Mesenchymal stem cell (in vitro differentiated cells and primary cell): ENCODE measurements around the gene MYL12A. TPM values are rescaled to one million over a fixed set of nuclear protein-coding genes. Genes with fewer than 3 reads are reported as not detected.
"Not testable (repeated sequence)": the region's sequence is repeated elsewhere in the genome, so short reads cannot be mapped to it uniquely, and the experiment has no call there.

Experiments
- DNase-seq: peaks from one replicate; pipeline ENCODE4 v3.0.0-alpha.2; 2013
- H2AFZ ChIP-seq: one replicate; pipeline ENCODE4 v1.6.1; 2013; ENCODE audit warnings: low read depth, mild to moderate bottlenecking, control low read depth, inconsistent platforms, low read length, moderate library complexity
- H2AK5ac ChIP-seq: 2 replicates; pipeline ENCODE4 v1.6.1; 2013; ENCODE audit warnings: low read length, moderate library complexity, mild to moderate bottlenecking, inconsistent platforms; ENCODE audit not compliant: severe bottlenecking
- H2BK120ac ChIP-seq: one replicate; pipeline ENCODE4 v1.6.1; 2013; ENCODE audit warnings: low read depth, mild to moderate bottlenecking, inconsistent platforms, low read length, moderate library complexity
- H2BK12ac ChIP-seq, 2 experiments: one replicate each; pipeline ENCODE4 v1.6.1; 2013; ENCODE audit warnings: inconsistent platforms in 2 of 2, low read length in 2 of 2, mild to moderate bottlenecking in 2 of 2, moderate library complexity in 2 of 2, control low read depth in 1 of 2
- H2BK15ac ChIP-seq: one replicate; pipeline ENCODE4 v1.6.1; 2013; ENCODE audit warnings: mild to moderate bottlenecking, low read depth, inconsistent platforms; ENCODE audit not compliant: poor library complexity, severe bottlenecking
- H2BK5ac ChIP-seq: 2 replicates; pipeline ENCODE4 v1.6.1; 2013; ENCODE audit warnings: low read depth, mild to moderate bottlenecking, low read length, control low read depth, inconsistent platforms; ENCODE audit not compliant: poor library complexity, severe bottlenecking
- H3K14ac ChIP-seq, 2 experiments: one replicate each; pipeline ENCODE4 v1.6.1; 2013; ENCODE audit warnings: inconsistent platforms in 2 of 2, low read length in 2 of 2, control low read depth in 1 of 2, mild to moderate bottlenecking in 1 of 2, moderate library complexity in 1 of 2
- H3K18ac ChIP-seq, 2 experiments: one replicate each; pipeline ENCODE4 v1.6.1; 2013; ENCODE audit warnings: inconsistent platforms in 2 of 2, low read length in 2 of 2, control low read depth in 1 of 2, low read depth in 1 of 2, mild to moderate bottlenecking in 1 of 2
- H3K23ac ChIP-seq, 2 experiments: one replicate each; pipeline ENCODE4 v1.6.1; 2013; ENCODE audit warnings: inconsistent platforms in 2 of 2, low read length in 2 of 2, mild to moderate bottlenecking in 2 of 2, moderate library complexity in 2 of 2, control low read depth in 1 of 2
- H3K27ac ChIP-seq: 2 replicates; pipeline ENCODE4 v1.5.1; 2013; ENCODE audit warnings: mild to moderate bottlenecking, moderate library complexity, low read length, control low read depth, inconsistent platforms; ENCODE audit not compliant: poor library complexity, severe bottlenecking
- H3K27me3 ChIP-seq, 2 experiments: 2 replicates each; pipeline versions ENCODE4 v1.6.1 to v1.7.0; 2013; ENCODE audit warnings: low read length in 2 of 2, mild to moderate bottlenecking in 2 of 2, moderate library complexity in 2 of 2, control low read depth in 1 of 2, inconsistent platforms in 1 of 2; ENCODE audit not compliant: control insufficient read depth in 1 of 2, insufficient read depth in 1 of 2
- H3K36me3 ChIP-seq, 2 experiments: 2 replicates each; pipeline versions ENCODE4 v1.6.1 to v1.7.0; 2013; ENCODE audit warnings: low read length in 2 of 2, control low read depth in 1 of 2, inconsistent platforms in 1 of 2, low read depth in 1 of 2, mild to moderate bottlenecking in 1 of 2; ENCODE audit not compliant: insufficient read depth in 2 of 2, control insufficient read depth in 1 of 2
- H3K4ac ChIP-seq, 2 experiments: one replicate each; pipeline ENCODE4 v1.6.1; 2013; ENCODE audit warnings: inconsistent platforms in 2 of 2, low read length in 2 of 2, mild to moderate bottlenecking in 2 of 2, moderate library complexity in 2 of 2, control low read depth in 1 of 2, low read depth in 1 of 2
- H3K4me1 ChIP-seq: 2 replicates; pipeline ENCODE4 v1.6.1; 2013; ENCODE audit warnings: low read depth, low read length, control low read depth; ENCODE audit not compliant: control insufficient read depth, insufficient read depth
- H3K4me2 ChIP-seq: 2 replicates; pipeline ENCODE4 v1.6.1; 2013; ENCODE audit warnings: low read length, mild to moderate bottlenecking, inconsistent platforms; ENCODE audit not compliant: poor library complexity, severe bottlenecking
- H3K4me3 ChIP-seq, 2 experiments: 2 replicates each; pipeline versions ENCODE4 v1.5.1 to v1.7.0; 2013; ENCODE audit warnings: low read length in 2 of 2, mild to moderate bottlenecking in 2 of 2, control low read depth in 1 of 2, low read depth in 1 of 2; ENCODE audit not compliant: insufficient read depth in 1 of 2
- H3K79me1 ChIP-seq: replicated peaks from 2 replicates; pipeline ENCODE4 v1.6.1; 2013; ENCODE audit warnings: mild to moderate bottlenecking, control low read depth, low read length, inconsistent platforms; ENCODE audit not compliant: poor library complexity, severe bottlenecking
- H3K9ac ChIP-seq: 2 replicates; pipeline ENCODE4 v1.7.0; 2013; ENCODE audit warnings: mild to moderate bottlenecking, low read length, moderate library complexity
- H3K9me3 ChIP-seq: 2 replicates; pipeline ENCODE4 v1.7.0; 2013; ENCODE audit warnings: mild to moderate bottlenecking, low read length; ENCODE audit not compliant: control insufficient read depth
- H4K8ac ChIP-seq: one replicate; pipeline ENCODE4 v1.6.1; 2013; ENCODE audit warnings: inconsistent platforms, mild to moderate bottlenecking, low read length, moderate library complexity
- H4K91ac ChIP-seq: one replicate; pipeline ENCODE4 v1.6.1; 2013; ENCODE audit warnings: mild to moderate bottlenecking, low read length, inconsistent platforms
- WGBS: methylation state at CpG from one replicate; pipeline ENCODE4 v1.1.7; 2013; ENCODE audit warnings: mixed read lengths; 5-methylcytosine and 5-hydroxymethylcytosine counted together
- polyA plus RNA-seq, 2 experiments: library from polyadenylated mRNA; stranded (reverse); fragments of 200-250 nt; gene quantifications; one replicate each; pipeline ENCODE4 v1.2.3, GENCODE V29; 2013

Gene MYL12A
- 689 TPM for polyA plus RNA-seq (2013, experiment 1 of 2)
- polyA plus RNA-seq (2013, experiment 2 of 2), result 719 TPM

- Histone ChIP-seq H3K4me2 (peak within 1 kb of the TSS; percentile 56), H3K36me3 (peaks cover 2 to 12% of the 10 kb centered on the region in 2 experiments), H3K4me3 (peak within 1 kb of the TSS; percentile 94 to 97), H4K8ac (peak within 1 kb of the TSS; percentile 100), H3K18ac (peak within 1 kb of the TSS; percentile 100), H3K4ac (peak within 1 kb of the TSS; percentile 95 to 100), H3K14ac (peak within 1 kb of the TSS; percentile 95 to 100), H3K23ac (peak within 1 kb of the TSS in 1 of 2 experiments; percentile 100), H2BK5ac (peak within 1 kb of the TSS; percentile 100), H3K79me1 (peaks cover 5% of the 10 kb centered on the region), H4K91ac (peak within 1 kb of the TSS; percentile 100), H3K9me3 (no peaks in the 10 kb centered on the region), H2BK12ac (peak within 1 kb of the TSS; percentile 86 to 94), H3K4me1 (peaks cover 1% of the 10 kb centered on the region), H3K9ac (peak within 1 kb of the TSS; percentile 98), H2BK120ac (peak within 1 kb of the TSS; percentile 99), H2AK5ac (peak within 1 kb of the TSS; percentile 89), H3K27me3 (no peaks in the 10 kb centered on the region), H2AFZ (peak within 1 kb of the TSS; percentile 58), H3K27ac (peak within 1 kb of the TSS; percentile 97), H2BK15ac (peak within 1 kb of the TSS; percentile 96)
- peak; percentile 98 for DNase-seq
- WGBS, result under 1% methylated on average over 57 of the region's 65 CpGs
These were observed at the start of gene MYL12A for GRCh38 chr18:3247240-3248061. Gene MYL12A (plus strand): TSS chr18:3247801. CDS start chr18:3253248, 5,447 bp downstream.

- peaks cover 14% of the 10 kb centered on the region for H3K9me3 ChIP-seq
- H2AK5ac ChIP-seq, H4K8ac ChIP-seq, H3K4me3 ChIP-seq, H3K9ac ChIP-seq, H3K36me3 ChIP-seq, H4K91ac ChIP-seq, H3K14ac ChIP-seq, H3K23ac ChIP-seq, H3K4ac ChIP-seq, H2BK15ac ChIP-seq, H2BK12ac ChIP-seq, DNase-seq, H2BK5ac ChIP-seq, H2AFZ ChIP-seq, H3K27me3 ChIP-seq, H3K27ac ChIP-seq, H3K4me1 ChIP-seq, H3K4me2 ChIP-seq, H3K18ac ChIP-seq, H2BK120ac ChIP-seq, H3K79me1 ChIP-seq: not testable (repeated sequence)
- 91% methylated on average over 9 of the region's 11 CpGs for WGBS
These were observed 49.2 kb upstream of the MYL12A start for GRCh38 chr18:3198260-3198860.

- DNase-seq, result no peak
- no peak overlapping the region for H2BK15ac ChIP-seq
- H3K9ac ChIP-seq, result no peak overlapping the region
- H2AK5ac ChIP-seq, result no peak overlapping the region
- no peak overlapping the region for H2BK5ac ChIP-seq
- H3K4me3 ChIP-seq, result no peak overlapping the region
- H4K91ac ChIP-seq, result no peak overlapping the region
- H3K27ac ChIP-seq, result no peak overlapping the region
- no peaks in the 10 kb centered on the region for H3K4me1 ChIP-seq
- H3K18ac ChIP-seq, result no peak overlapping the region
- no peaks in the 10 kb centered on the region for H3K27me3 ChIP-seq
- no peak overlapping the region for H3K4ac ChIP-seq
- H3K36me3 ChIP-seq, result no peaks in the 10 kb centered on the region
- H3K79me1 ChIP-seq, result no peaks in the 10 kb centered on the region
- no peak overlapping the region for H2BK12ac ChIP-seq
- no peak overlapping the region for H4K8ac ChIP-seq
- WGBS, result 73% methylated on average over 1 of the region's 2 CpGs
- no peak overlapping the region for H3K4me2 ChIP-seq
- H3K23ac ChIP-seq, result no peak overlapping the region
- H2AFZ ChIP-seq, result no peak overlapping the region
- peaks cover 32% of the 10 kb centered on the region for H3K9me3 ChIP-seq
- no peak overlapping the region for H3K14ac ChIP-seq
- H2BK120ac ChIP-seq, result no peak overlapping the region
These were observed 47.5 kb upstream of the MYL12A start for GRCh38 chr18:3199942-3200645.

GRCh38 chr18:3205239-3205638 is 42.4 kb upstream of the MYL12A start:
- no peaks in the 10 kb centered on the region for H3K27me3 ChIP-seq
- H2BK15ac ChIP-seq, result no peak overlapping the region
- no peak overlapping the region for H3K4me3 ChIP-seq
- no peak overlapping the region for H3K23ac ChIP-seq
- no peak overlapping the region for H2BK5ac ChIP-seq
- H2BK12ac ChIP-seq, result no peak overlapping the region
- H3K27ac ChIP-seq, result no peak overlapping the region
- no peak overlapping the region for H3K18ac ChIP-seq
- no peak for DNase-seq
- no peaks in the 10 kb centered on the region for H3K79me1 ChIP-seq
- peaks cover 38% of the 10 kb centered on the region for H3K9me3 ChIP-seq
- no peak overlapping the region for H3K9ac ChIP-seq
- H3K4me2 ChIP-seq, result no peak overlapping the region
- H3K36me3 ChIP-seq, result no peaks in the 10 kb centered on the region
- peaks cover 3% of the 10 kb centered on the region for H3K4me1 ChIP-seq
- no peak overlapping the region for H4K91ac ChIP-seq
- no peak overlapping the region for H3K14ac ChIP-seq
- H3K4ac ChIP-seq, result no peak overlapping the region
- H2AK5ac ChIP-seq, result no peak overlapping the region
- no peak overlapping the region for H2AFZ ChIP-seq
- no peak overlapping the region for H2BK120ac ChIP-seq
- H4K8ac ChIP-seq, result no peak overlapping the region
